ENCODE measurements around the gene GPR33. TPM values are rescaled to one million over a fixed set of nuclear protein-coding genes. Genes with fewer than 3 reads are reported as not detected.

The GPR33 gene
- total RNA-seq, 4 donors from 2014 or later = not detected

GRCh38 chr14:31435276-31435675 lies 52.6 kb downstream of the GPR33 start:
- DNase-seq (no peak), ATAC-seq (no peak)
- no peak overlapping the region for H3K4me3 ChIP-seq
- TF ChIP-seq POLR2A (IDR thresholded peaks at IDR 0.05) = no peak
- no peaks in the 10 kb centered on the region for H3K9me3 ChIP-seq
- intact Hi-C loops (cut with DNase I; ENCODE audit: low total_unique reads) = no loop called here
- H3K27ac ChIP-seq = no peak overlapping the region
- H3K4me1 ChIP-seq = no peaks in the 10 kb centered on the region
- no peaks in the 10 kb centered on the region for H3K36me3 ChIP-seq
- no peaks in the 10 kb centered on the region for H3K27me3 ChIP-seq
- in situ Hi-C loops (cut with MboI; ENCODE audit: low sequenced_read_pairs in 4 of 4) = no loop called here

Other genes with a start within 250 kb of the GPR33 start
- gene HEATR5A, start 67.5 kb downstream of the GPR33 start, total RNA-seq = 10 to 100 TPM; 11.3 to 39.7 (median 19.3) TPM
- 1 to 10 TPM; 4.0 to 7.8 (median 4.8) TPM for gene DTD2, start 30.5 kb downstream of the GPR33 start, total RNA-seq
- 10 to 100 TPM in 1 of 4 donors, 1 to 10 TPM in 3; 4.5 to 12.3 (median 7.7) TPM for gene NUBPL, start 73.4 kb upstream of the GPR33 start, total RNA-seq

Data from gastrocnemius medialis (tissue), 4 donors.